NOMO-1 treated with DMSO at 0.1 percent for 48 hours (cell line): ENCODE data around the gene STOML2.

Source experiments
- DNase-seq: peaks from one replicate; lab custom pipeline; 2025; ENCODE audit not compliant: unreplicated experiment; lab: John Stamatoyannopoulos, UW

Gene STOML2

GRCh38 chr9:35108461-35108860 lies 5.5 kb upstream of the STOML2 start:
- DNase-seq = no peak

- no peak for DNase-seq
Observed at GRCh38 chr9:35107297-35108290, 4.7 kb upstream of the STOML2 start.

GRCh38 chr9:35106343-35106730 lies 3.4 kb upstream of the STOML2 start:
- DNase-seq = no peak

- no peak for DNase-seq
Observed at GRCh38 chr9:35105571-35106342, 2.8 kb upstream of the STOML2 start.

GRCh38 chr9:35105126-35105525 lies 2.2 kb upstream of the STOML2 start:
- no peak for DNase-seq

GRCh38 chr9:35104586-35104985 lies 1.7 kb upstream of the STOML2 start:
- DNase-seq = no peak

- DNase-seq = no peak
Observed at GRCh38 chr9:35103660-35104191, 795 bp upstream of the STOML2 start.

- no peak for DNase-seq
Observed at GRCh38 chr9:35102465-35102768, 514 bp downstream of the STOML2 start.

- DNase-seq = no peak
Observed at GRCh38 chr9:35097573-35097972, 5.4 kb downstream of the STOML2 start.

- DNase-seq = peak; percentile 93
Observed at GRCh38 chr9:35096035-35096849, 6.7 kb downstream of the STOML2 start, which contains the start of gene PIGO. PIGO (minus strand) TSS chr9:35096591; CDS start chr9:35095565, 1,026 bp downstream.

- DNase-seq = no peak
Observed at GRCh38 chr9:35091536-35091935, 11.4 kb downstream of the STOML2 start.

GRCh38 chr9:35089434-35089833 lies 13.5 kb downstream of the STOML2 start:
- DNase-seq = no peak

GRCh38 chr9:35085078-35085477 lies 17.9 kb downstream of the STOML2 start:
- DNase-seq = no peak

- DNase-seq = peak; percentile 97
Observed at GRCh38 chr9:35079426-35080341, 23.2 kb downstream of the STOML2 start, which contains the start of gene FANCG. FANCG (minus strand) TSS chr9:35079942; CDS start chr9:35079524, 418 bp downstream.

GRCh38 chr9:35079041-35079425 lies 23.9 kb downstream of the STOML2 start:
- DNase-seq = no peak

- no peak for DNase-seq
Observed at GRCh38 chr9:35078066-35078465, 24.9 kb downstream of the STOML2 start.

- DNase-seq = no peak
Observed at GRCh38 chr9:35076848-35077247, 26.1 kb downstream of the STOML2 start.

GRCh38 chr9:35075358-35075757 lies 27.6 kb downstream of the STOML2 start:
- no peak for DNase-seq

GRCh38 chr9:35074791-35075190 lies 28.1 kb downstream of the STOML2 start:
- no peak for DNase-seq

GRCh38 chr9:35074141-35074540 lies 28.8 kb downstream of the STOML2 start:
- no peak for DNase-seq
